Hematopoietic multipotent progenitor cell (in vitro differentiated cells): Measurements from ENCODE around the gene PCCA. TPM values are rescaled to one million over a fixed set of nuclear protein-coding genes. Genes with fewer than 3 reads are reported as not detected.
"Not testable (repeated sequence)": the region's sequence is repeated elsewhere in the genome, so short reads cannot be mapped to it uniquely, and the experiment has no call there.

Experiments
- DNase-seq, 3 donors: peaks; one replicate each; pipeline ENCODE4 v3.0.0-alpha.2; 2011 to 2015; ENCODE audit warnings: low read depth in 2 of 3, low spot score in 2 of 3
- total RNA-seq: library from RNA; depleted of rRNA; stranded (reverse); fragments of >200 nt; gene quantifications from one replicate; pipeline ENCODE4 v1.2.3, GENCODE V29; 2012

PCCA gene
- total RNA-seq, 1 donor: 11.0 TPM

DNA sequence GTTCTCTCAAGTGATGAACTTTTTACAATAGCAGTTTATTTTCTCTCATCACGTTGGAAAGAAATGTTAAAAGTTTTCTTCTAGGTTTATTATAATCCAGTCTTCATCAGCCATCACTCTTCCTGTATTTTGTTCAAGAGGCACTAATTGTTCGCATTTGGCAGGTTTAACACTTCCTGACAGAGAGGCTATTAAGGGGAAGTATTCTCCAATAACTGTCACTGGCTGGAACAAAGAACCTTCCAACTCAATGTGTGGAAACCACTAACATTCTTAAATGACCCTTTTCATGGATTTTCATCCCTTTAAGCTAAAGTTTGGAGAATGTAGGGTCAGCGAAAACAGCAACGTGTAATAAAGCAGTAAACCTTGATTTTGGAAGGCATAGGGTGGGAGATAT, 145.1 kb downstream of the PCCA start:
- DNase-seq: peak in 1 of 3 donors; percentile 23

GRCh38 chr13:100234524-100235136, 145.7 kb downstream of the PCCA start:
- no peak for DNase-seq

- DNase-seq: peak; percentile 14 to 54 (median 23)
Observed at GRCh38 chr13:100235311-100235901, 146.5 kb downstream of the PCCA start.

- DNase-seq: no peak
Observed at GRCh38 chr13:100240109-100240779, 151.4 kb downstream of the PCCA start.

DNA sequence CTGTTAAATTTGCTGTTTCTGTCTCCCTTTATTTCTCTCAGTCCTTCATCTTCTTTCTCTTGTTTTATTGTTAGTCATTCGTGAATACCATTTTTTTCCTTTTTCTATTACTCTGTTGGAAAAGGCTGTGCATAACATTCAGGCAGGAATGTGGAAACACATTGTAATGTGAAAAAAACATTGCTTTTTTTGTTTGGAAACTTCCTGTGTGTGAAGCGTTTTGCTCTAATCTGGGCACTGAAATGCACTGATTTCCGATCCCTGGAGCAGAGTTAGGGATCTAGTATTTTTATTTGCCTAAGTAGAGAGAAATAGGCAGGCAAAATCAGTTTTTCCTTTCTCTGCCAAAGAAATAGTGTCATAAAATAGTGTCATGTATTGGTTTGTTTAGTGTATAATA, 155.5 kb downstream of the PCCA start:
- no peak for DNase-seq

- no peak for DNase-seq
Observed at GRCh38 chr13:100245104-100245503, 156.2 kb downstream of the PCCA start.

GRCh38 chr13:100247937-100248336, 159.0 kb downstream of the PCCA start:
- DNase-seq: no peak

DNA sequence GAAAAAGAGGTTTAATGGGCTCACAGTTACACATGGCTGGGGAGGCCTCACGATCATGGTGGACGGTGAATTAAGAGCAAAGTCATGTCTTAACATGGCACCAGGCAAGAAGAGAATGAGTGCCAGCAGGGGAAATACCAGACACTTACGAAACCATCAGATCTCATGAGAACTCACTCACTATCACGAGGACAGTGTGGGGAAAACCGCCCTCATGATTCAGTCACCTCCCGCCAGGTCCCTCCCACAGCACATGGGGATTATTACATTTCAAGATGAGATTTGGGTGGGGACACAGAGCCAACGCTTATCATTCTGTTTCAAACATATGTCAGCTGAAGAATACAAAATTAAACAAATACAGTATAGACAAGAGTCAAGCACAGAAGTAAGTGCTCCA, 165.1 kb downstream of the PCCA start:
- no peak for DNase-seq

GRCh38 chr13:100262404-100262803, 173.5 kb downstream of the PCCA start:
- DNase-seq: no peak

DNA sequence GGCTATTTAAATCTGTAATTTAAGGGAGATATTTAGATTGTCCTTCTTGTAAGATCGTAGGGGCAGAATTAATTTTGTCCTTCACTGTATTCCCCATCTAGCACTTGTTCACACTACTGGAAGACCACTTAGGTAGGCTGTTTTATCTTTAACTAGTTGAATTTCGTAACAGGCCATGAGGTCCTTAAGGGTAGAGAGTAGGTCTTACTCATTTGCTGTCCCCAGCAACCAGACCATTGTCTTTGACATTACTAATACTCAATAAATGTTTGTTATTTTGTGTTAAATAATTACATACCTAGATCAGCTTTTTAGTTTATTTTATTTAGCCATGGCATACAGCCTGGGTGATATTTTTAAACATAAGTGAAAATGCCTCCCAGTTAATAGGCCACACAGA, 177.1 kb downstream of the PCCA start:
- DNase-seq: no peak

DNA sequence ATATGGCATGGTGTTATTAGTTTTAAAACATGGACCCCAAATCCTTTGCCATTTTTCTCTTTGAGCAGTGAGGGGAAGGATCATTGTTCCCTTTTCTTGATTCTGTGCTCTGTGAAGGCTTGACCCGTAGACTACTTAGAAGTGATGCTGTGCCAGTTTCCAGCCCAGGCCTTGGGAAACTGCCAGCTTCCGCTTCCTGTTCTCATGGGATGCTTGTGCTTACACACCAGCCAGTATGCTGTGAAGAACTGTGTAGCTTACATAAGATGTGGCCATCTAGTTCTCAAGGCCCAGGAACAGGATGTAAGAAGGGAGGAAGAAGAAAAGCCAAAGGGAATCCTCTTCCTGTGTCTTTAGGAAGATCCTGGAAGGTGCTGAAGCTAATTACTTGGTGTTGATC, 180.9 kb downstream of the PCCA start:
- no peak for DNase-seq

DNA sequence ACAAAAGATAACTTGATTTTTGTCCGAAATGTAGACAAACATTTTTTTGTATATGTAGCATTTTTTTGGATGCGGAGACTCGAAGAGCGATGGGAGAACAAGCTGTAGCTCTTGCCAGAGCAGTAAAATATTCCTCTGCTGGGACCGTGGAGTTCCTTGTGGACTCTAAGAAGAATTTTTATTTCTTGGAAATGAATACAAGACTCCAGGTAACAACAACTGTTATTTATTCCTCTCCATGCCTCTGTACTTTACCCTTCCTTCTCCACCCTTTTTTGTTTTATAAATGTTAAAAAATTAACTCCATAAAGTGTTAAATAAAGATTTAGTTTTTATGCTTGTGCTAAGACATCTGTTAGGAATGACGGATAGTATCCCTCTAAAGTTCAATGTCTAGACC, 184.2 kb downstream of the PCCA start:
- DNase-seq: no peak

DNA sequence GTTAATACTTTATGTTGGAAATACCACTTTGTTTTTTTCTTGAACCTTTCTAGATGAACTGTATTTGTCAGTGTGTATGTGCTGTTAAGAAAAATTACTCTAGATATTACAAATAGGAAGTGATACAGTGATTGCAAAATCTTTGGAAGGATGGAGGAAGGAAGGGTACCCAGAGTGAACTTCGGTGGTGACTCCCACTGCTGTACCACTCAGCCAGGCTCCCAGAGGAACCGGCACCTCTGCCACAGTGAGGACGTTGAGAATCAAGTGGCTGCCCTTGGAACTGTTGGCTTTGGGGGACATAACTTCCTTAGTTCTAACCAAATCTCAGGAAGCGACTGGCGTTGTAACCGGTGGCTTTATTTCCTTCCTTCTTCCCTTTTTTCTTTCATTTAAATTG, 184.7 kb downstream of the PCCA start:
- DNase-seq: no peak

DNA sequence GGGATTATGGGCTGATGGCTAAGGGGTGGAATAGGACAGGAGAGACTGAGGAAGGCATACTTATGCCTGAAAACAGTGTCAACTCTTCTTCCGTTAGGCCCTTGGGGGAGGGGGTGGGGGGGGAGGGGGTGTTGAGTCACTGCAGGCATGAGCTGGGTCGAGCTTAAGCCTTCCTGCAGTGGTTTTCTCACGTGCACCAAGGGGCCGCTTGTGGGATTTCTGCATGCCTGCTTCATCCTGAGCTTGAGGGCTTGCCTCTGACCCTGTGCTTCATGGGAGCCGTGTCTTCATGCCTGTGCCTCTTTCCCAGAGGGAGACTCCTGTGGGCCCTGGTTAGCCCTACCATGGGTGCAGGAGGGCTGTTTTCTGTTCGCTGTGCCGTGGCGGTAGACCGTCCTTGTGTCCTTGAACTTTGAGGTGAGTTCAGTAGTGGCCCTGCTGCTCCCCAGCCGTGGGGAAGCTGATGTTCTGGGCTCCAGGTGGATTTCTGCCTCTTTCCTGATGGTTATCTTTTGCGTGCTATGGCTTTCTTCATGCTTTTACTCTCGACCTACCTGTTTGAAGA, 186.1 kb downstream of the PCCA start:
- DNase-seq: no peak

- DNase-seq: no peak
Observed at GRCh38 chr13:100275746-100276145, 186.9 kb downstream of the PCCA start.

DNA sequence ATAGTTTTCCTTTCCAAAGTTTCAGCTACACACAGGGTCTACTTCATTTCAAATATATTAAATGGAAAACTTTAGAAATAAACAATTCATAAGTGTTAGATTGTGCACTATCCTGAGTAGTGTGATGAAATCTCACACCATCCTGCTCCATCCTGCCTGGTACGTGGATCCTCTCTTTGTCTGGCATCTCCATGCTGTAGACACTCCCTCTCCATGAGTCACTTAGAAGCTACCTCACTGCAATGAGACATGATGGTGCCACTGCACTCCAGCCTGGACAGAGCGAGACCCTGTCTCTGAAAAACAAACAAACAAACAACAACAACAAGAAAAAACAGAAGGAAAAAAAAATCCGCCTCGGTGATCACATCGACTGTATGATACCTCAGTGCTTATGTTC, 191.8 kb downstream of the PCCA start:
- no peak for DNase-seq

DNA sequence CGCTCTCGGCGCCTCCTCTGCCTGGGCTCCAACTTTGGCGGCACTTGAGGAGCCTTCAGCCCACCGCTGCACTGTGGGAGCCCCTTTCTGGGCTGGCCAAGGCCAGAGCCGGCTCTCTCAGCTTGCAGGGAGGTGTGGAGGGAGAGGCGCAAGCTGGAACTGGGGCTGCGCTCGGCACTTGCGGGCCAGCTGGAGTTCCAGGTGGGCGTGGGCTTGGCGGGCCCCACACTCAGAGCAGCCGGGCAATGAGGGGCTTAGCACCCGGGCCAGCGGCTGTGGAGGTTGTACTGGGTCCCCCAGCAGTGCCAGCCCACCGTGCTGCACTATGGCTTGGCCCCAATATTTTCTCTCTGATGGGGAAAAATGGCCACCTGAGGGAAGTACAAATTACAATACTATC, 193.4 kb downstream of the PCCA start:
- not testable (repeated sequence) for DNase-seq

DNA sequence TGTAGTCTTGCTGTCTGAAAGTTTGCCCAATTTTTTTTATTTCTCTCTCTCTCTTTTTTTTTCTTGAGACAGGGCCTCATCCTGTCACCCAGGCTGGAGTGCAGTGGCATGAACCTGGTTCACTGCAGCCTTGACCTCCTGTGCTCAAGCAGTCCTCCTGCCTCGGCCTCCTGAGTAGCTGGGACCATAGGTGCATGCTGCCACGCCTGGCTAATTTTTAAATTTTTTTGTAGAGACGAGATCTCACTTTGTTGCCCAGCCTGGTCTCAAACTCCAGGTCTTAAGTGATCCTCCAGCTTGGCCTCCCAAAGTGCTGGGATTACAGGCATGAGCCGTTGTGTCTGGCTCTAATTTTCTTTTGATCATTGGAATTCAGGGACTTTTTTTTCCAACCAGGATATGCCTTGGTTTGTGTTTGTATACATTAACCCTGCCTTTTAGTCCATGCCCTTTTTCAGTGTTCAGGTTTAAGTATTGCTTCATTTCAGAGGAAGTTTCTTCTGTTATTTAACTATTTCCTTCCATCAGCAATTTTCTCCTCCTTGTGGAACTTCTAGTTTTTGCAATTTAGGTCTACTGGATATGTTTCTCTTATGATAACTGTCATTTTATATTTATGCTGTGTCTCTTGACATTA, 201.4 kb downstream of the PCCA start:
- no peak for DNase-seq

- DNase-seq: no peak
Observed at GRCh38 chr13:100291624-100292023, 202.7 kb downstream of the PCCA start.

- no peak for DNase-seq
Observed at GRCh38 chr13:100297413-100297812, 208.5 kb downstream of the PCCA start.

DNA sequence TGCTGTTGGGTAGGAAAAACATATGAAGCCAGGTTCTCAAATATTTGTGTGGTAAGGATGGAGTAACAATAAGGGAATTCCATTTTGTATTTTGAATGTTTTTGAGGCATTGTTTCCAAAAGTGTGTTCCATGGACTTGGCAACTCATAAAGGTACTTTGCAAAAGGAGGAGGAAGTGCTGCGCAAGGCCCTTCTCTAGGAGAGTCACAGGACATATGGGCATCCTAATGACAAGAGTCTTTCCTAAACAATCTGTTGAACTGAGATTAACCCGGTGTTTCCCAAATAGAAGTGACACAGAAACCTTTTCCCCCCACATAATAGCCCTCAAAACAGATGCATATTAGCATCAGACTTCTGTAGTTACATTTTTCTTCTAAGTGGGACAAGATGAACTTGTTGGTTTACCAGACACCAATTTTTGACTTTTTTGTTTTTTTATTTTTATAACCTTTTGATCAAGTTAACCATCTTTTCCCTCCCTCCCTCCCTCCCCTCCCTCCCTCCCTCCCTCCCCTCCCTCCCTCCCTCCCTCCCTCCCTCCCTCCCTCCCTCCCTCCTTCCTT, 209.3 kb downstream of the PCCA start:
- no peak for DNase-seq
